Measurements from ENCODE around the gene NUP210. TPM values are rescaled to one million over a fixed set of nuclear protein-coding genes. Genes with fewer than 3 reads are reported as not detected.
"Not testable (repeated sequence)": the region's sequence is repeated elsewhere in the genome, so short reads cannot be mapped to it uniquely, and the experiment has no call there.

The NUP210 gene
- total and polyA plus RNA-seq, 2 donors = 1.8 to 3.3 TPM

- H3K4me3 ChIP-seq (ENCODE audit: low read depth, low read length) = no peak overlapping the region
- WGBS = 21% methylated on average over 12 of the region's 12 CpGs
Observed at GRCh38 chr3:13452490-13453335, 32.6 kb upstream of the NUP210 start.

GRCh38 chr3:13451301-13451673, 31.2 kb upstream of the NUP210 start:
- DNase-seq (ENCODE audit: extremely low spot score) = no peak
- no peak overlapping the region for H3K27ac ChIP-seq (ENCODE audit: low read depth)
- peak overlapping the region; percentile 32 for H3K4me3 ChIP-seq (ENCODE audit: low read depth, low read length)
- no peaks in the 10 kb centered on the region for H3K4me1 ChIP-seq (ENCODE audit: insufficient read depth)
- 4% methylated on average over 7 of the region's 7 CpGs for WGBS
- no peaks in the 10 kb centered on the region for H3K36me3 ChIP-seq (ENCODE audit: insufficient read depth)

More at GRCh38 chr3:13452490-13453335, 32.6 kb upstream of the NUP210 start:
- DNase-seq (ENCODE audit: extremely low spot score) = no peak
- H3K27ac ChIP-seq (ENCODE audit: low read depth) = no peak overlapping the region
- no peaks in the 10 kb centered on the region for H3K36me3 ChIP-seq (ENCODE audit: insufficient read depth)
- H3K4me1 ChIP-seq (ENCODE audit: insufficient read depth) = no peaks in the 10 kb centered on the region

- DNase-seq (ENCODE audit: extremely low spot score); H3K27ac ChIP-seq (ENCODE audit: low read depth); H3K4me3 ChIP-seq (ENCODE audit: low read depth, low read length); H3K36me3 ChIP-seq (ENCODE audit: insufficient read depth); H3K4me1 ChIP-seq (ENCODE audit: insufficient read depth): not testable (repeated sequence)
- WGBS = 82% methylated on average over 2 of the region's 2 CpGs
Observed at GRCh38 chr3:13442882-13443281, 22.8 kb upstream of the NUP210 start.

- DNase-seq (ENCODE audit: extremely low spot score) = no peak
- Histone ChIP-seq H3K27ac (ENCODE audit: low read depth) (no peak overlapping the region), H3K36me3 (ENCODE audit: insufficient read depth) (no peaks in the 10 kb centered on the region), H3K4me1 (ENCODE audit: insufficient read depth) (no peaks in the 10 kb centered on the region), H3K4me3 (ENCODE audit: low read depth, low read length) (no peak overlapping the region)
- 75% methylated on average over 4 of the region's 4 CpGs for WGBS
Observed at GRCh38 chr3:13440204-13440817, 20.2 kb upstream of the NUP210 start.

- not testable (repeated sequence) for H3K36me3 ChIP-seq (ENCODE audit: insufficient read depth)
Observed at GRCh38 chr3:13436213-13436612, 16.1 kb upstream of the NUP210 start.

GRCh38 chr3:13433912-13434311, 13.8 kb upstream of the NUP210 start:
- DNase-seq (ENCODE audit: extremely low spot score) = no peak
- WGBS = 71% methylated on average over 5 of the region's 5 CpGs
- Histone ChIP-seq H3K27ac (ENCODE audit: low read depth) (no peak overlapping the region), H3K36me3 (ENCODE audit: insufficient read depth) (no peaks in the 10 kb centered on the region), H3K4me1 (ENCODE audit: insufficient read depth) (no peaks in the 10 kb centered on the region), H3K4me3 (ENCODE audit: low read depth, low read length) (no peak overlapping the region)

More at GRCh38 chr3:13436213-13436612, 16.1 kb upstream of the NUP210 start:
- 82% methylated on average over 4 of the region's 4 CpGs for whole genome bisulfite sequencing
- H3K4me3 ChIP-seq (ENCODE audit: low read depth, low read length); H3K4me1 ChIP-seq (ENCODE audit: insufficient read depth); DNase-seq (ENCODE audit: extremely low spot score); H3K27ac ChIP-seq (ENCODE audit: low read depth): not testable (repeated sequence)

GRCh38 chr3:13432093-13432492, 12.0 kb upstream of the NUP210 start:
- DNase-seq (ENCODE audit: extremely low spot score) = no peak
- H3K36me3 ChIP-seq (ENCODE audit: insufficient read depth) = no peaks in the 10 kb centered on the region
- H3K4me3 ChIP-seq (ENCODE audit: low read depth, low read length) = no peak overlapping the region
- 87% methylated on average over 1 of the region's 1 CpG for WGBS
- no peaks in the 10 kb centered on the region for H3K4me1 ChIP-seq (ENCODE audit: insufficient read depth)
- H3K27ac ChIP-seq (ENCODE audit: low read depth) = no peak overlapping the region

- 63% methylated on average over 2 of the region's 2 CpGs for WGBS
- not testable (repeated sequence) for H3K4me1 ChIP-seq (ENCODE audit: insufficient read depth); H3K27ac ChIP-seq (ENCODE audit: low read depth); H3K36me3 ChIP-seq (ENCODE audit: insufficient read depth); H3K4me3 ChIP-seq (ENCODE audit: low read depth, low read length); DNase-seq (ENCODE audit: extremely low spot score)
Observed at GRCh38 chr3:13430411-13430875, 10.3 kb upstream of the NUP210 start.

GRCh38 chr3:13429631-13430291, 9.6 kb upstream of the NUP210 start:
- no peak overlapping the region for H3K27ac ChIP-seq (ENCODE audit: low read depth)
- H3K36me3 ChIP-seq (ENCODE audit: insufficient read depth) = no peaks in the 10 kb centered on the region
- WGBS = 83% methylated on average over 8 of the region's 8 CpGs
- DNase-seq (ENCODE audit: extremely low spot score) = no peak
- no peak overlapping the region for H3K4me3 ChIP-seq (ENCODE audit: low read depth, low read length)
- H3K4me1 ChIP-seq (ENCODE audit: insufficient read depth) = no peaks in the 10 kb centered on the region

- not testable (repeated sequence) for H3K36me3 ChIP-seq (ENCODE audit: insufficient read depth); H3K4me1 ChIP-seq (ENCODE audit: insufficient read depth); DNase-seq (ENCODE audit: extremely low spot score); H3K4me3 ChIP-seq (ENCODE audit: low read depth, low read length); H3K27ac ChIP-seq (ENCODE audit: low read depth)
- 76% methylated on average over 4 of the region's 4 CpGs for WGBS
Observed at GRCh38 chr3:13428678-13429077, 8.6 kb upstream of the NUP210 start.

GRCh38 chr3:13427662-13428603, 7.8 kb upstream of the NUP210 start:
- DNase-seq (ENCODE audit: extremely low spot score) = no peak
- no peaks in the 10 kb centered on the region for H3K36me3 ChIP-seq (ENCODE audit: insufficient read depth)
- no peak overlapping the region for H3K4me3 ChIP-seq (ENCODE audit: low read depth, low read length)
- H3K4me1 ChIP-seq (ENCODE audit: insufficient read depth) = no peaks in the 10 kb centered on the region
- 85% methylated on average over 12 of the region's 12 CpGs for WGBS
- H3K27ac ChIP-seq (ENCODE audit: low read depth) = no peak overlapping the region

GRCh38 chr3:13426591-13426990, 6.5 kb upstream of the NUP210 start:
- WGBS = 94% methylated on average over 1 of the region's 1 CpG
- Histone ChIP-seq H3K36me3 (ENCODE audit: insufficient read depth) (no peaks in the 10 kb centered on the region), H3K4me1 (ENCODE audit: insufficient read depth) (no peaks in the 10 kb centered on the region), H3K27ac (ENCODE audit: low read depth) (no peak overlapping the region), H3K4me3 (ENCODE audit: low read depth, low read length) (no peak overlapping the region)
- no peak for DNase-seq (ENCODE audit: extremely low spot score)

- DNase-seq (ENCODE audit: extremely low spot score) = no peak
- Histone ChIP-seq H3K36me3 (ENCODE audit: insufficient read depth) (no peaks in the 10 kb centered on the region), H3K4me3 (ENCODE audit: low read depth, low read length) (no peak overlapping the region), H3K27ac (ENCODE audit: low read depth) (no peak overlapping the region), H3K4me1 (ENCODE audit: insufficient read depth) (no peaks in the 10 kb centered on the region)
- 77% methylated on average over 2 of the region's 2 CpGs for WGBS
Observed at GRCh38 chr3:13425689-13426088, 5.6 kb upstream of the NUP210 start.
